Mucosa of stomach (tissue), 1 donor: ENCODE data around the gene LRRN4CL.
A peak's percentile ranks its signal among the peaks of the same experiment; 100 is the strongest.

Experiments
- H3K27me3 ChIP-seq: one replicate; pipeline ENCODE4 v1.7.0; 2013; ENCODE audit warnings: mild to moderate bottlenecking, low read length; ENCODE audit not compliant: control insufficient read depth, insufficient read depth
- H3K36me3 ChIP-seq: one replicate; pipeline ENCODE4 v1.7.0; 2013; ENCODE audit warnings: low read length; ENCODE audit not compliant: control insufficient read depth, insufficient read depth
- H3K4me1 ChIP-seq: one replicate; pipeline ENCODE4 v1.7.0; 2013; ENCODE audit warnings: mild to moderate bottlenecking, low read length; ENCODE audit not compliant: control insufficient read depth, insufficient read depth
- H3K4me3 ChIP-seq: one replicate; pipeline ENCODE4 v1.7.0; 2013; ENCODE audit warnings: low read length
- H3K9ac ChIP-seq: one replicate; pipeline ENCODE4 v1.7.0; 2013; ENCODE audit warnings: mild to moderate bottlenecking, low read length, moderate library complexity
- H3K9me3 ChIP-seq: one replicate; pipeline ENCODE4 v1.7.0; 2013; ENCODE audit warnings: mild to moderate bottlenecking, low read length, moderate library complexity; ENCODE audit not compliant: control insufficient read depth
- donor health status: Pancreatic carcinoma.

LRRN4CL gene

DNA sequence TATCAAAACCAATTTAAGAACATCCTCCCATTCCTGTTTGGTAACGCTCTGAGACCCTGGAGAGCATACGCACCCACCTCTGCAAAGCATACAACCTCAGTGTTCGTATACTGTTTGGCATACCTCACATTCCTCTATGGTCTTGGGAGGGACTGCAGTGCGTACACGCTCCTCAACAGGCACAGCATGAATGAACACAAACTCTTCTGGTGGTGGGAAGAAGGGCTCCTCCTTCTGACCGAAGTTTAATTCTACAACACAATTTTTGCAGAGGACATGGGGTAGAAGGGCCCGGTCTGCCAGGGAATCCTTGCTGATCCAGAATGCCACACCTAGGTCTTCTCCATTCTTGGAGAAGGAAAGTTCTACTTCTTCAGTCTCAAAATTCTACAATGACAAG lies 32.7 kb upstream of the LRRN4CL start:
- Histone ChIP-seq H3K27me3 (no peaks in the 10 kb centered on the region), H3K4me1 (peaks cover 10% of the 10 kb centered on the region), H3K9ac (no peak overlapping the region), H3K4me3 (no peak overlapping the region), H3K36me3 (peaks cover 27% of the 10 kb centered on the region), H3K9me3 (no peaks in the 10 kb centered on the region)

DNA sequence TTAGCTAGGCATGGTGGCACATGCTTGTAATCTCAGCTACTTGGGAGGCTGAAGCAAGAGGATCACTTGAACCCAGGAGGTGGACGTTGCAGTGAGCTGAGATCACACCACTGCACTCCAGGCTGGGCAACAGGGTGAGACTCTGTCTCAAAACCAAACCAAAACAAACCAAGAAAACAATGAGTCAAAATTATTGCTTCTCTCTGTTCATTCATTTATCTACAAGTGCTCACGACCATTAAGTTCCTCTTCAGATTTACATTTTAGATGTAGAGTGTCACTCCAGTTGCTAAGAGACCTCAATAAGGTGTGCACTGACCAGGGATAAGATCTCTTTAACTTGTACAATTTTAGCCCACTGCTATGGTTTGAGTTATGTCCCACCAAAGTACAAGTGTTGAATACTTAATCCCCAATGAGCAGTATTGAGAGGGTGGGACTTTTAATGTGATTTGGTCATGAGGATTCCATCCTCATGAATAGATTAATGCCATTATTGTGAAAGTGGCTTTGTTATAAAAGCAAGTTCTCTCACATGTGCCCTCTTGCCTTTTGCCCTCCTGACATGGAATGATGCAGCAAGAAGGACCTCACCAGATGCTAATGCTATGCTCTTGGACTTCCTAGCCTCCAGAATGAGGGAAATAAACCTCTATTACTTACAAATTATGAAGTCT lies 30.1 kb upstream of the LRRN4CL start:
- no peaks in the 10 kb centered on the region for H3K27me3 ChIP-seq
- no peaks in the 10 kb centered on the region for H3K9me3 ChIP-seq
- no peak overlapping the region for H3K9ac ChIP-seq
- H3K4me3 ChIP-seq: no peak overlapping the region
- peaks cover 14% of the 10 kb centered on the region for H3K4me1 ChIP-seq
- H3K36me3 ChIP-seq: peaks cover 35% of the 10 kb centered on the region

DNA sequence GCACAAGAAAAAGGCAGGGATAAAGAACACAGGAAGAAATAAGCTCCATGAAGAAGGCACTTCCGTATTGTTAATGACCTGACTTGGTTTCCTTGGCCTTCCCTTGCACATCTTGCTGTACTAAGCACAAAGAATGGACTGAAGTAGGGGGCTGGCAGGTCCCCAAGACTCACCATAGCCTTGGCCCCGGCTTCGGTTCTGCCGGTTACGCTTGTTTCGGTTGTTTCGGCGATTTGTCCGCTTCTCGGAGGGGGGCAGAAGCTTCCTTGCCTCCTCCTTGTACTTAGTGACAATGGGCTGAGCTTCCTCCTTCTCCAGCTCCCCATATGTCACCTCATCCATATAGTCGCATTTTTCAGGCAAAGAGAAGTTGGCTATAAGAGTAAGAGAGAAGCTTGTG lies 27.5 kb upstream of the LRRN4CL start:
- Histone ChIP-seq H3K4me1 (peaks cover 27% of the 10 kb centered on the region), H3K27me3 (no peaks in the 10 kb centered on the region), H3K36me3 (peaks cover 20% of the 10 kb centered on the region), H3K9me3 (no peaks in the 10 kb centered on the region), H3K4me3 (no peak overlapping the region), H3K9ac (no peak overlapping the region)

DNA sequence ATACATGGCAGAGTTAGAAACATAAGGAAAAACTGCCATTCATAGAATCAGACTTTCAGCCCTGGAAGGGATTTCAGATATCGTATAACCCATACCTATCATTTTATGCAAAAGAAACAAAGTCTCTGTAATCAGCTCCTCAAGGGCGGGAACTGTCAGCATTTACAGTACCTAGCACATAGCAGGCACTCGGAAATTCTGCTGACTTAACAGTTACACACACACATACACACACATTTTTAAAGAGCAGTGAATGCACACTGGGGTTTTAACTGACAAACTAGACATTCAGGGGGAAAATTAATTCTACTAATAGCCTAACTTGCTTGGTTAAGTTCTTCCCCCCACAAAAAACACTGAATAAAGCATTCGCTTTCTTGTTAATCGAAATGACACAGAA lies 26.9 kb upstream of the LRRN4CL start:
- Histone ChIP-seq H3K9me3 (no peaks in the 10 kb centered on the region), H3K27me3 (no peaks in the 10 kb centered on the region), H3K4me1 (peaks cover 27% of the 10 kb centered on the region), H3K36me3 (peaks cover 15% of the 10 kb centered on the region), H3K4me3 (no peak overlapping the region), H3K9ac (no peak overlapping the region)

- H3K9me3 ChIP-seq: no peaks in the 10 kb centered on the region
- H3K4me3 ChIP-seq: no peak overlapping the region
- H3K9ac ChIP-seq: no peak overlapping the region
- no peaks in the 10 kb centered on the region for H3K27me3 ChIP-seq
- peaks cover 16% of the 10 kb centered on the region for H3K36me3 ChIP-seq
- peaks cover 30% of the 10 kb centered on the region for H3K4me1 ChIP-seq
These were observed 26.1 kb upstream of the LRRN4CL start for GRCh38 chr11:62715150-62716130.

DNA sequence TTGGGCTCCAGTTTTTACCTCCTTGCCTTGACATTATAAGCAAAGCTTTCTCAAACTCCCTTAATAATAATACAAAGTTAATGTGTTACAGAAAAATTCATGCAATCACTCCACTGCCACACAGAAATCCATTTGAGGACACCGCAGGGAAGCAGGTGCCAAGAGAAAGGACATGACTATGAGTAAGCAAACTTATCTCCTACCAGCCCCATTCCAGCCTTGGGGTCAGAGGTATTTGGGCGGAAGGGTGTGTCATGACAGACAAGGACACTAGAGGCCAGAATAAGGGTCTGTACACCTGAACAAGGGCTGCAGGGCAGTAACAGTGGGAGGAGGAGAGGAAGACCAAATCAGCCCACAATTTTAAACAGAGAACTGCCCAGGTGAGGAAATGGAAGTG lies 24.0 kb upstream of the LRRN4CL start:
- H3K4me1 ChIP-seq: peaks cover 43% of the 10 kb centered on the region
- no peaks in the 10 kb centered on the region for H3K9me3 ChIP-seq
- no peaks in the 10 kb centered on the region for H3K27me3 ChIP-seq
- peak overlapping the region; percentile 38 for H3K9ac ChIP-seq
- peaks cover 17% of the 10 kb centered on the region for H3K36me3 ChIP-seq
- no peak overlapping the region for H3K4me3 ChIP-seq

DNA sequence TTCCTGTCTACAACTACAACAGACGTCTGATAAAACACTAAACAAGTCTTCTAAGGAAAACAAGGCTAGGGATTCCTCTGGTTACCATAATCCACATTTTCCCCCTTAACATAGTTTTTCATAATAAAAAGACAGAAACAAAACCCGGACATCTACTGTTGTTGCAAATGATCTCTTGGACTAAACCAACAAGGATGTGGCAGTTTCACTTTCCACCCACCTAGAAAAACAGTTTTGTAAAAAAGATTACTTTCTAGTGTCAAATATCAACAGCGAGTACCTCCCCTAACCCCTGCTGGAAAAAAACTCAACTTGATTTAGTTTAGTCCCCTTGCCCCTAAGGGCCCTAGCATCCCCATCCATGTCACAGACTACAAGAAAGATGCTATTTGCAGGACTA lies 23.5 kb upstream of the LRRN4CL start:
- Histone ChIP-seq H3K27me3 (no peaks in the 10 kb centered on the region), H3K9ac (peak overlapping the region; percentile 38), H3K4me1 (peaks cover 46% of the 10 kb centered on the region), H3K36me3 (peaks cover 17% of the 10 kb centered on the region), H3K9me3 (no peaks in the 10 kb centered on the region), H3K4me3 (no peak overlapping the region)

DNA sequence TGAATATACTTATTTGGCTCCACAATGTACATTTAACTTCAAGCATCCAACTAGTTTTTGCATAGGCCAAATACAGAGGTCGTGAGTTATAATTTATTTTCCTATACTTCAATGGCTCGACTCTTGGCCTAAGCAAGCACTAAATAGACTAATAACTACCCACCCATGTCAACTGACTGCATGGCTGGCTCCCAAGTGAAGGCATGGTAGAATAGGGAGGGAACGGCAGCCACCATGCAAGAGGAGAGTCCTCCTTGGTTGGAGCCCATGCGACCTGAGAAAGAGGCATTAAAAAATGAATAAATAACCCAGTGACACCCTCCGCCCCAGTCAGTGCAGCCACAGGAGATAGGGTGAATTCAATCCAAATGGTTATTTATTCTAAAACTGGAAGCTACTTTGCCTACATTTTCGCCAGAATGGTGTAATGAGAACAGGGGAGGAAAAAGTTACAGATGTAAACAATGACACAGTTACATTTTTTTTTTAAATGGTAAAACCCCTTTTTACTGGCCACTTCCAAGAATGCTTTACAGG lies 23.0 kb upstream of the LRRN4CL start:
- no peaks in the 10 kb centered on the region for H3K9me3 ChIP-seq
- H3K27me3 ChIP-seq: no peaks in the 10 kb centered on the region
- no peak overlapping the region for H3K4me3 ChIP-seq
- peak overlapping the region; percentile 38 for H3K9ac ChIP-seq
- peaks cover 17% of the 10 kb centered on the region for H3K36me3 ChIP-seq
- peaks cover 46% of the 10 kb centered on the region for H3K4me1 ChIP-seq

GRCh38 chr11:62710001-62710345 lies 20.6 kb upstream of the LRRN4CL start:
- peak overlapping the region; percentile 92 for H3K9ac ChIP-seq
- H3K4me1 ChIP-seq: peaks cover 62% of the 10 kb centered on the region

DNA sequence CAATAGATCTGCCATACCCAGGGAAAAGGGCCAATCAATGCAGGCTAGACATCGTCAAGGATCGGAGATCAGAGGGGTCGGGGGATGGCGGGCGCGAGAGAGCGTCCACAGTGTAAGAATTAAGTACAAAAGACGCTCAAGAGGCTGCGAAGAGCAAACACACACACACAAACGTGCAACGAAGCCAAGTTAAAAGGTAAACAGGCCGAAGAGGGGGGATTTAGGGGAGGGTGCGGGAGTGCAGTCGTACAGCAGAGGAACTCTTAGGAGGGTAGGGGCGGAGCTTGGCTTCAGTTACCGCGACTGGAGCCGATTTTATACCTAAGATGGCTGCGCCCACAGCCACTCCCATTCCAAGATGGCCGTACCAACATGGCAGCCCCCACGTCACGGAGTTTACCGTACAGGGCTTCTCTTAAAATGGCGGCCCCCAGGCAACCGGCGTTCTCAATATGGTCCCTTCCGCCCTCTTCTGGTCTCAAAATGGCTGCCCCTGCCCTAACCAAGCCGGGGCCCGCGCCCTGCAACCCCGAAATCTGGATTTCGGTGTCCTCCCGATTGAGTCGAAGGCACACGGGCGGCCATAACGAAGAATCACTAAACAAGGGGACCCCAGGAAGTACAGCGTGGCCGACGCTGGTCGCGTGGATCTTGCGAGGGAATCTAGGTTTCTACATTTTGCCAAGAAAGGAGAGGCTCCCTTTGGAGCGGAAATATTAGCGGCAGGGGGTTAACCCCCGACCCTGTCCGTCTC lies 20.1 kb upstream of the LRRN4CL start:
- Histone ChIP-seq H3K9me3 (no peaks in the 10 kb centered on the region), H3K9ac (peak overlapping the region; percentile 92), H3K36me3 (peaks cover 7% of the 10 kb centered on the region), H3K27me3 (no peaks in the 10 kb centered on the region), H3K4me1 (peaks cover 62% of the 10 kb centered on the region), H3K4me3 (peak overlapping the region; percentile 86)

More at GRCh38 chr11:62710001-62710345, 20.6 kb upstream of the LRRN4CL start:
- no peaks in the 10 kb centered on the region for H3K9me3 ChIP-seq
- H3K4me3 ChIP-seq: peak overlapping the region; percentile 86
- H3K36me3 ChIP-seq: peaks cover 11% of the 10 kb centered on the region
- H3K27me3 ChIP-seq: no peaks in the 10 kb centered on the region

- Histone ChIP-seq H3K4me1 (peaks cover 56% of the 10 kb centered on the region), H3K9ac (peak overlapping the region; percentile 92), H3K36me3 (peaks cover 5% of the 10 kb centered on the region), H3K9me3 (no peaks in the 10 kb centered on the region), H3K4me3 (peak overlapping the region; percentile 52), H3K27me3 (no peaks in the 10 kb centered on the region)
These were observed 19.5 kb upstream of the LRRN4CL start for GRCh38 chr11:62708793-62709192.
